Fibroblast of mammary gland (primary cell): ENCODE measurements around the gene TAS2R7.
"Not testable (repeated sequence)": the region's sequence is repeated elsewhere in the genome, so short reads cannot be mapped to it uniquely, and the experiment has no call there.

Experiments
- DNase-seq: peaks from one replicate; pipeline ENCODE4 v3.0.0-alpha.2; 2010; ENCODE audit warnings: low read depth
- H3K4me3 ChIP-seq: 2 replicates; pipeline ENCODE4 v1.5.1; 2011; ENCODE audit warnings: low read depth, mild to moderate bottlenecking, low read length, moderate library complexity; ENCODE audit not compliant: control insufficient read depth
- CTCF ChIP-seq: conservative IDR thresholded peaks from 2 replicates; pipeline ENCODE4 v1.5.1; 2011; ENCODE audit warnings: low read depth, low read length, inconsistent platforms; ENCODE audit not compliant: control insufficient read depth, insufficient read depth

Gene TAS2R7

GRCh38 chr12:10794222-10794621 lies 8.2 kb downstream of the TAS2R7 start:
- no peak for TF ChIP-seq CTCF
- H3K4me3 ChIP-seq = no peak overlapping the region
- no peak for DNase-seq

GRCh38 chr12:10791769-10792168 lies 10.7 kb downstream of the TAS2R7 start:
- not testable (repeated sequence) for H3K4me3 ChIP-seq, DNase-seq

GRCh38 chr12:10783252-10783651 lies 19.2 kb downstream of the TAS2R7 start:
- TF ChIP-seq CTCF = no peak
- no peak for DNase-seq
- H3K4me3 ChIP-seq = no peak overlapping the region

GRCh38 chr12:10779103-10779502 lies 23.3 kb downstream of the TAS2R7 start:
- no peak overlapping the region for H3K4me3 ChIP-seq
- no peak for TF ChIP-seq CTCF
- DNase-seq = no peak

GRCh38 chr12:10771132-10771733 lies 31.2 kb downstream of the TAS2R7 start:
- DNase-seq = peak; percentile 54
- peak; percentile 56 for TF ChIP-seq CTCF
- no peak overlapping the region for H3K4me3 ChIP-seq

- no peak for TF ChIP-seq CTCF
- no peak overlapping the region for H3K4me3 ChIP-seq
- DNase-seq = no peak
These were observed 42.8 kb downstream of the TAS2R7 start for GRCh38 chr12:10759657-10760056.

- no peak for TF ChIP-seq CTCF
- DNase-seq = no peak
These were observed 46.2 kb downstream of the TAS2R7 start for GRCh38 chr12:10756194-10756593.

More at GRCh38 chr12:10756194-10756593, 46.2 kb downstream of the TAS2R7 start:
- H3K4me3 ChIP-seq = no peak overlapping the region
